HG03097 (cell line): ENCODE data around the gene HCFC1R1.
A peak's percentile ranks its signal among the peaks of the same experiment; 100 is the strongest.

Experiments used
- ATAC-seq: cut with Tn5 transposase; IDR thresholded peaks from one replicate; pipeline ENCODE4 v1.9.1; 2021; ENCODE audit not compliant: unreplicated experiment, low FRiP score

The HCFC1R1 gene

GRCh38 chr16:2980227-2981176 lies 43.2 kb downstream of the HCFC1R1 start, which contains the start of gene PKMYT1:
Gene PKMYT1 (minus strand): TSS chr16:2980446. CDS start chr16:2979657, 789 bp downstream.
- ATAC-seq, result peak; percentile 62

GRCh38 chr16:2979669-2980226 lies 44.0 kb downstream of the HCFC1R1 start:
- ATAC-seq, result peak; percentile 4

- ATAC-seq, result no peak
Measured at GRCh38 chr16:2977440-2977839, 46.3 kb downstream of the HCFC1R1 start.

GRCh38 chr16:2976673-2977072 lies 47.1 kb downstream of the HCFC1R1 start:
- ATAC-seq, result no peak

- no peak for ATAC-seq
Measured at GRCh38 chr16:2976201-2976600, 47.5 kb downstream of the HCFC1R1 start.

GRCh38 chr16:2975161-2975795 lies 48.5 kb downstream of the HCFC1R1 start:
- ATAC-seq, result no peak

- no peak for ATAC-seq
Measured at GRCh38 chr16:2974319-2975056, 49.3 kb downstream of the HCFC1R1 start.

GRCh38 chr16:2973605-2974318 lies 50.0 kb downstream of the HCFC1R1 start:
- ATAC-seq, result no peak

- no peak for ATAC-seq
Measured at GRCh38 chr16:2973093-2973492, 50.6 kb downstream of the HCFC1R1 start.
